GM20431 (cell line): ENCODE results near the gene PID1.

Experiments used
- in situ Hi-C: fragments of 300-500 bp; cut with MseI, MboI; formaldehyde crosslinking; loops from one replicate; pipeline ENCODE4 v1.15.0; 2020; ENCODE audit warnings: low sequenced_read_pairs; ENCODE audit not compliant: unreplicated experiment

The PID1 gene

DNA sequence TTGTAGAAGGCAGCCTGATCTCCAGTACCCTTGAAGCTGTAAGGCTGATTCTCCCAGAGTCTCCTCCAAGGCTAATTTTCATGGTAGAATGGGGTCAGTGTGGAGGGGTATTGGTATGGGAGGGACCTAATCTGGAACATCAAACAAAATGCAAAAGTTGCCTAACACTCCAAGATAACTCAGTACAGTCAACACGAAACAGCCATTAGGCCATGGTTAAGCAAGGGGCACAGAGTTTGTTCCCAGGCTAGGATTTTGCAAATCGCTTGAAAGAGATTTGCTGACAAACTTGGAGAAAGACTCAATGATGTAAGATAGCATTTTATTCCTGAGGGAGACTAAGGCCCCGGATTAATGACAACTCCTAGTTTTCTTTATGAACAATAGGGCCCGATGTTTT lies 5.4 kb downstream of the PID1 start:
- in situ Hi-C loops = no loop called here

DNA sequence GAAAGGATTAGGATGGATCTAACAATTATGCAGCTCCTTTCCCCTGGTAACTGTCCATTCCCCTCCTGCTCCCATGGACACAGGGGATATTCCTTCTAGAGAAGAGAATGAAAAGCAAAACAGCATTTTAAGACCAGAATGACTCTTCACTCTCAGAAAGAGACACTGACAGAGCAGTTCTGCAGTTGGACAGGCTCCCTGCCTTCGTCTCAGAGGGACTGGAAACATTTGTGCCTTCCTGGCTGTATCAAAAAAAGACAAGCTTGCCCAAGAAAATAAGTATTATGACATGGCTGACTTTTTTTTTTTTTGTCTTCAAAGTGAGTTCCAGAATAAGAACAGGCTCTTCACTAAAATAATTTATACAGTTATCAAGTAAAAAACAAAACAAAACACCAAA lies 9.5 kb downstream of the PID1 start:
- in situ Hi-C loops = no loop called here

DNA sequence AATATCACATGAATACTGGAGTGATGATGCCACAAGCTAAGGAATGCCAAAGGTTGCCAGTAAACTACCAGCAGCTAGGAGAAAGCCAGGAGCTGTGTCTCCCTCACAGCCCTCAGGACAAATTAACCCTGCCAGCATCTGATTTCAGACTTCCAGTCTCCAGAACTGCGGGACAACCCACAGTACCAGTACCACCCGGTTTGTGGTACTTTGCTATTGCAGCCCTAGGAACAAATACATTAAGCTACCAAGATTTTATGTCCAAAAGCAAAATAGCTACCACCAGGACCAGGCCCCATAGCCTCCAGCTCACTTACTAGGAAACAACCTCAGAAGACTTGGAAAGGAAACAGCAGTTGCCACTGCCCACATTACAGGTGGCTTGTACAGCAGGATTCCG lies 10.0 kb downstream of the PID1 start:
- in situ Hi-C loops = no loop called here

GRCh38 chr2:229257985-229258384 lies 13.1 kb downstream of the PID1 start:
- in situ Hi-C loops = no loop called here

DNA sequence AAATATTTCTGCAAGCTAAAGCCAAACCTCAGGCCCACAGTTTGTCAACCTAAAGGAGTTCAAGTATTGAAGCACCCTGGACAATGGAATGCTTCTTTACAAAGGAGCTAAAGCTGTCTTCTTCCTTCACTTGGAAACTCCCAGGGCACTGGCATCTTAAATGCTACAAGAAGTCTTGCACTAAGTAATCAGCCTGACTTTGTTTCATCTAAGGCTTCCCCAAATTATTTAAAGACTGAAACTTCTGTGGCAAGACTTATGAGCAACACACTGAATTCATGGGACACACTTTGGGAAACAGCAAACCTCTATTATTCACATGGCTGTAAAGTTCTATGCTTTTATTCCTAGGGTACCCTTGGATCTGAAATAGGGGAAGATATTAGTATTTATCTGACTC lies 14.7 kb downstream of the PID1 start:
- in situ Hi-C loops = no loop called here

- in situ Hi-C loops = no loop called here
Observed at GRCh38 chr2:229254206-229254605, 16.9 kb downstream of the PID1 start.

- in situ Hi-C loops = no loop called here
Observed at GRCh38 chr2:229252996-229253395, 18.1 kb downstream of the PID1 start.

GRCh38 chr2:229252280-229252679 lies 18.8 kb downstream of the PID1 start:
- in situ Hi-C loops = no loop called here

GRCh38 chr2:229249536-229249935 lies 21.6 kb downstream of the PID1 start:
- in situ Hi-C loops = no loop called here

DNA sequence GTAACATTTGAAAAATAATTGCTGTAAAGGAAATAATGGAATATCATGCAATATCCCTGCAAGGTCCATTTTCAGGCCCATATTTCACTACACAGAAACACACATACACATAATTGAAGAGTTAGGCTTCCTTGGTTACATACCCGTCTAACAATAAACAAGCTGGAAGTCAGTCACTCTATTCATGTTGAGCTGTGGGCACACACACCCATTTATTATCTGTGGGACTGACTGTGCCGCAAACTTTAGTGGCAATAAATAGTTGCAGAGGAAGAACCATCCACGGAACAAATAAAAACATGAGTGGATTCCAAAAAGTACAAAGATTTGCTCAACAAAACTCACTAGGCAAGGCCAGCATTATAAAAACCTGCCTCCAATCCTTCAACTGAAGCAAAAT lies 24.8 kb downstream of the PID1 start:
- in situ Hi-C loops = no loop called here

DNA sequence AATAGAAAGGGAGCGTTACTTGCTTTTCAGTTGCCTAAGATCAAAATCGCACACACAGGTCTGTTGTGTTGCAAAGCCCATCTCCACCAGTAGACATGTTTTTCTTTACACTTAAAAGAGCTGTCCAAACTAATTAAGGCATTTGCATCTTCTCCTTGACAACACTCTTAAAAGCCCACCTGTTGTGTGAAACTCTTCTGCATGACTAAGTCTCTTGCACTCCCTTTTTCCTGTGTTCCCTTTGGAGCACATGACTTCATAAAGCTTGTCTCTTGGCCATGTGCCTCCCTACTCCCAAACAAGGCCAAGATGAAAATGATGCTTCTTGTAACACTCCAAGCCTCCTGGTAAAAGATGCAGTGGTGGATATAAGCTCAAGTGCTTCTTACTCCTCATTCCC lies 26.1 kb downstream of the PID1 start:
- in situ Hi-C loops = no loop called here

DNA sequence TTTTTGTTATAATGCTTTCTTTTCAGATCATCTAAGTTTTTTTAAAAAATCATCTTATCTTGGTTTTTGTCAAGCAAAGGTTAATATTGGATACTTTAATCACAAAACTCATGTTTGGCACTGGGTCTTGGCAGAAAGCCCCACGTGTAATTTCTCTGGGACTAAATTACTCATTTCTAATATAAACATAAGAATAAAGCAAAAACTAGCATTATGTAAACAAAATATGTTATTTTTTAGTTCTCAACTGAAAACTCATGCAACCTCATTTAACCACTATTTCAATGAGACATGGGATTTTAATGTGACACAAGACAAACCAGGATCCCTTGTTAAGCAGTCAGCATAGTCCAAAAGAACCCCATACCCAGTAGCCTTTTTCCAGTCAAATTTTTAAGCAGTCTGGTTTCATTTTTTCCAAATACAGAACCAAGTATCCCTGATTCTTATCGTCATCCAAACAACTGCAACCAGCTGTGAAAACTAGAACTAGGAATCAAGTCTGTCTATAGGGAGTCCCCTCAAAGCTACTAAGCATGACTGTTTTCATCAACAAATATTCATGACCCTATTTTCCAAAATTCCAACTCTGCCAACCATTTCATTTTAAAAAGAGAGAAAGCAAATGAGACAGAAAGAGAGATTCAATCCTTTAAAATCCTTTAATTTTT lies 27.1 kb downstream of the PID1 start:
- in situ Hi-C loops = no loop called here

DNA sequence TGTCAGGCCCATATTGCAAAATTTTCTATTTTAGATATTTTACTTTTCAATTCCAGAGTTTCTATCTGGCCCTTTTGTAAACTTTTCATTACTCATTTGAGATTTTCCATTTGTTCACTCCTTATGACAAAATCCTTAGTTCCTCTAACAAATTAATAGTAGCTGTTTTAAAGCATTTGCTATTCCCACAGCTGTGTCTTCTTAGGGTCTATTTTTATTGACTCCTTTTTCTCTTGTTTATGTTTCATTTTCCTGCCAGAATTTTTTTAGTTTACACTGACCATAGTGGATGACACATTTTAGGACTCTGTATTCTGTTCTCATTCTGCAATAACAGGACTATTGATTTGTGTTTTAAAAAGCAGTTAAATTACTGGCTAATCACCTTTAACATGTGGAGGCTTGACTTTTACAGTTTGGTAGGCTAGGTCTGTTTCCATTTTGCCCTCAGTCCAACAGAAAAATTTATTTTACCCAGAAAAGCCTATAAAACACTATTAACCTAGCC lies 30.0 kb downstream of the PID1 start:
- in situ Hi-C loops = no loop called here

- in situ Hi-C loops = no loop called here
Observed at GRCh38 chr2:229239021-229239420, 32.1 kb downstream of the PID1 start.

DNA sequence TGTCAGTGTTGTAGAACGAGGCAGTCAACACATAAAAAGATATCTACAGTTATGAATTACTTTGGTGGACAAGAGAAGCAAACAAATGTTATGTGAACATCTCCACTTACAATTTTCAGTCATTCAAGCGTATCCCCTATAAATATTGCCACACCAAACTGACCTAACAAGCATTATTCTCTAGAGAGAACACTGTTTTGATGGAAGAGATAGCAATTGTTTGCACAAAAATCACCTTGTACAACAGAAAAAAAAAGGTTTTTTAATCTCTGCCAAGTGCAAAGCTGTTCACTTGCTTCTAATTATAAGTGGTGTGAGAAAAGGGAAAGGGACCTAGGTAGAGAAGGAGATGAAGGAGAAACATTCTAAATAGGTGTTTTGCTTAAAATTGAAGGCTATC lies 33.8 kb downstream of the PID1 start:
- in situ Hi-C loops = no loop called here

DNA sequence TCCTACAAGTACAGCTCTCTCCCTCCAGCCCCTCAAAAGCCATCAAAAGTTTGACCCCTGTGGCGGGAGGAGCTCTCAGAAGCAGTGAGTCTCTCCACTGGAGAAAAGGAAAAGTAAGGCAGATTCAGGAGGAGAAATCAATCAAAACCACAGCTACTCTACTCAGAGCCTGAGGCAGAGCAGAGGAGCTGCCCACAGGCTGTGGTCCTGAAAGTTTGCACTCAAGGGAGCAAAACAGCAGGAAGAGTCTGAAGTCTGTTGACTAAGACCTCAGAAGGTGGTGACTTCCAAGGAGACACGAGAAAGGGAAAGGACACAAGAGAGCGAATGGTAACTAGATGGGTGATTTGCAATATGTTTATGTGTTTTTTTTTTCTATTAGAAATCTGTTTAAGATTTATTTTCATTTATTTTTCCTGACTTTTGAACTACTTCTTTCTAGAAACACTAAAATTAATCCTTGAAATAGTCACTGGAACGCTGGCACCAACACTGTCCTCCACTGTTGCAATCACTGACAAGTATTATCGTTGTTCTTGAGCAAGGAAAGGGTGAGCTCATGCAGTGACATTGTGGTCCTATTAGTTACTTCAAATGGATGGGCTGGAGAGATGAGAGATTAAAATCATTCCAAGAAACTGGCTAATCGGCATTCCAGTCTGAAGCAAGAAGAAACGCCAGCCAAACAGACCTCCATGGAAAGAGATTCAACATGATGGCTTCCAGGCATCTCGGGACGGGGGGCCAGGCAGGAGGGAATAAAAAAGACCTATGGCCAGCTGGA lies 35.8 kb downstream of the PID1 start:
- in situ Hi-C loops = no loop called here

DNA sequence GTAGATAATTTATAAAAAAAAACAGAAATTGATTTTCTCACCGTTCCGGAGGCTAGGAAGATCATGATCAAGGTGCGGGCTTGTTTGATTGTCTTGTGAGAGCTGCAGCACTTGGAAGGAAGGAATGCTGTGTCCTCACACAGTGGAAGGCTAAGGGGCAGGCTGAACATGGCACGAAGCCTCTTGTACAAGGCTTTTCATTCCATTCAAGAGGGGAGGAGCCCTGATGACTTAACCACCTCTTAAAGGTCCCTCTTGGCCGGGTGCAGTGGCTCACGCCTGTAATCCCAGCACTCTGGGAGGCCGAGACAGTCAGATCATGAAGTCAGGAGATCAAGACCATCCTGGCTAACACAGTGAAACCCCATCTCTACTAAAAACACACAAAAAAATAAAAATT lies 39.2 kb downstream of the PID1 start:
- in situ Hi-C loops = no loop called here

- in situ Hi-C loops = no loop called here
Observed at GRCh38 chr2:229231328-229231868, 39.7 kb downstream of the PID1 start.

DNA sequence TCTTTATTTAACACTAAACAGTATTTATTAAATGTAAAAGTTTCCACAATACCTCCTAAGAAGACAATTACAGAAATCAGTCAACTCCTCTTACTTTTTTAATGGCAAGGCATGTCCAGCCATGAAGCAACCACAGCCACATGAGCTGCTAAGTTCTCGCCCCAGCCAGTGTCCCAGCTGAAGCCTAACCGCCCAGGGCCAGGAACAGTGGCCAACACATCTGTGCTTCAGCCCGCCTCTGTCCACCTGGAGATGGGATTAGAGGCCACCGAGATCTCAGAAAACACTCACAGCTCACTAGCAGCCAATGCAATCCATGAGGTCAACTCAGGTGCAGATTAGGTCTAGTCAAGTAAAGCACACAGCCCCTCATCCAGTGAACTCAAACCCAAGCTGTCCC lies 40.2 kb downstream of the PID1 start:
- in situ Hi-C loops = no loop called here

- in situ Hi-C loops = no loop called here
Observed at GRCh38 chr2:229230256-229230655, 40.8 kb downstream of the PID1 start.

DNA sequence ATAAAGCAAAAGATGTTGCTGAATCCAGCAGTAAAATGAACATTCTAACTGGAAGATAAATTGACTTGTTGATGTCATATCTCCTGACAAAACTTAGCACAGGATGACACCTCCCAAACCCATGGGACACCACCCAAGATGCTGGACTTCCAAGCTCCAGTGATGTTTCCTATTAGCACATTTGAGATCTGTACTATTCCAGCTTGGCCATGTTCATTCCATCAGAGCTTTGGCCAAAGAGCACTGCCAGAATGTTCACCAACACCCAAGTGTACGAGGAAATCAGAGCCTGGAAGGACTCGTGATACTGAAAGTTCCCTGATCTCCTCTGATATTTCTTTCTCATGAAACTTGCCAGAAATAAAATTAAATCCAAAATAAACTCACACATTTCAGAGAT lies 44.7 kb downstream of the PID1 start:
- in situ Hi-C loops = no loop called here
